ENCODE results near the gene TRIB2.

GRCh38 chr2:12714391-12715221, 2.1 kb upstream of the TRIB2 start:
- TF ChIP-seq EZH2 (IDR thresholded peaks at IDR 0.05), result no peak
- no peak for TF ChIP-seq POLR2AphosphoS5 (IDR thresholded peaks at IDR 0.05; ENCODE audit: borderline replicate concordance, low read depth, low read length)
